Esophagus squamous epithelium (tissue), 5 donors: ENCODE results near the gene OR6N2. TPM values are rescaled to one million over a fixed set of nuclear protein-coding genes. Genes with fewer than 3 reads are reported as not detected.
A peak's percentile ranks its signal among the peaks of the same experiment; 100 is the strongest.

Source experiments
- DNase-seq: peaks from one replicate; lab custom pipeline; 2025; lab: John Stamatoyannopoulos, UW
- H3K27ac ChIP-seq, 4 donors: fragments of 200-600 bp; sonication (generic); one replicate each; pipeline ENCODE4 v1.5.1; 2016 to 2019; ENCODE audit warnings: mild to moderate bottlenecking in 1 of 4
- H3K27me3 ChIP-seq, 4 donors: fragments of 200-600 bp; sonication (generic); 1 replicate in 3 of 4; 2 replicates in 1 of 4; pipeline versions ENCODE4 v1.5.1 to v1.6.0; 2017 to 2021; ENCODE audit warnings: antibody characterized with exemption in 1 of 4
- H3K36me3 ChIP-seq, 3 donors: fragments of 200-600 bp; sonication (generic); one replicate each; pipeline ENCODE4 v1.5.1; 2016 to 2019
- H3K4me1 ChIP-seq, 3 donors: fragments of 200-600 bp; sonication (generic); one replicate each; pipeline ENCODE4 v1.5.1; 2017 to 2019
- H3K4me3 ChIP-seq, 4 donors: fragments of 200-600 bp; sonication (generic); 1 replicate in 3 of 4; 2 replicates in 1 of 4; pipeline ENCODE4 v1.5.1; 2016 to 2019; ENCODE audit warnings: mild to moderate bottlenecking in 2 of 4, moderate library complexity in 1 of 4
- H3K9me3 ChIP-seq, 3 donors: fragments of 200-600 bp; sonication (generic); one replicate each; pipeline ENCODE4 v1.5.1; 2016 to 2019
- POLR2A ChIP-seq, 4 donors: fragments of 450-650 bp; IDR thresholded peaks; one replicate each; pipeline ENCODE4 v1.6.1; 2017; ENCODE audit warnings: antibody characterized with exemption in 4 of 4, mild to moderate bottlenecking in 4 of 4, moderate library complexity in 3 of 4
- WGBS, 2 donors: methylation state at CpG; one replicate each; pipeline ENCODE4 v1.1.5; 2018; 5-methylcytosine and 5-hydroxymethylcytosine counted together
- intact Hi-C: fragments of 100-400 bp; cut with DNase I; formaldehyde crosslinking; loops from one replicate; pipeline ENCODE4 v1.15.0; 2022
- total RNA-seq, 4 donors: library from RNA; depleted of rRNA; stranded (reverse); fragments of >200 nt; gene quantifications; one replicate each; pipeline ENCODE4 v1.1.0, GENCODE V29; 2016
- TF ChIP-seq, protein P1 (sequence below), 6 experiments: fragments of 450-650 bp in 4 of 6; fragments of 200-600 bp in 2 of 6; sonication (generic) in 2 of 6; IDR thresholded peaks; one replicate each; pipeline ENCODE4 v1.5.1; 2016 to 2019; ENCODE audit warnings: antibody characterized with exemption in 6 of 6, mild to moderate bottlenecking in 4 of 6, moderate library complexity in 4 of 6
- donor health status: DM: yes; HTN: yes; CAD: no.

OR6N2 gene
- total RNA-seq, 4 donors from 2014 or later = not detected

DNA sequence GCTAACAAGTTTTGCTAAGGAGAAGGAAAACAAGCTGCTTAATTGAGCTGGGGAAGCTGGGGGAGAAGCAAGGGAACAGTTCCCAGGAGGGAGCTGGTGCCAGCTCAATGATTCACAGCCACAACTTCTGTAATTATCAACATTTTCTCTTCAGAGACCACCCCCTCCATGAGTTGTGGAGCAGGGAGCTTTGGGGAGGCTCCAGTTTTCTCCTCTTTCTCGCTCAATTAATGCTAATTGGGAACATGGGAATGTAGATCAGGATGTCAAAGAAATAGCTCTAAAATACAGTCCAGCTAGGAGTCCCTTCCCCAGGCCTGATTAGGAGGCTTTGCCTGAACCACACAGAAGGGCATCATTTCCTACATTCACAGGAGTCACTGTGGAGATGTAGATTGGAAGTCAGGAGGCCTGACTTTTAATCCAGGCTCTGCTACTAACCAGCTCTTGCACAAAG lies 38.0 kb upstream of the OR6N2 start:
- DNase-seq = no peak
- Histone ChIP-seq H3K27me3 (no peaks in the 10 kb centered on the region), H3K36me3 (no peaks in the 10 kb centered on the region), H3K4me3 (no peak overlapping the region), H3K27ac (peak overlapping the region in 1 of 4 donors; percentile 43), H3K9me3 (no peaks in the 10 kb centered on the region), H3K4me1 (no peaks in the 10 kb centered on the region)
- intact Hi-C loops = no loop called here
- 38 to 83% methylated on average over 1 of the region's 1 CpG for WGBS, 2 donors
- TF ChIP-seq, protein P1, sequence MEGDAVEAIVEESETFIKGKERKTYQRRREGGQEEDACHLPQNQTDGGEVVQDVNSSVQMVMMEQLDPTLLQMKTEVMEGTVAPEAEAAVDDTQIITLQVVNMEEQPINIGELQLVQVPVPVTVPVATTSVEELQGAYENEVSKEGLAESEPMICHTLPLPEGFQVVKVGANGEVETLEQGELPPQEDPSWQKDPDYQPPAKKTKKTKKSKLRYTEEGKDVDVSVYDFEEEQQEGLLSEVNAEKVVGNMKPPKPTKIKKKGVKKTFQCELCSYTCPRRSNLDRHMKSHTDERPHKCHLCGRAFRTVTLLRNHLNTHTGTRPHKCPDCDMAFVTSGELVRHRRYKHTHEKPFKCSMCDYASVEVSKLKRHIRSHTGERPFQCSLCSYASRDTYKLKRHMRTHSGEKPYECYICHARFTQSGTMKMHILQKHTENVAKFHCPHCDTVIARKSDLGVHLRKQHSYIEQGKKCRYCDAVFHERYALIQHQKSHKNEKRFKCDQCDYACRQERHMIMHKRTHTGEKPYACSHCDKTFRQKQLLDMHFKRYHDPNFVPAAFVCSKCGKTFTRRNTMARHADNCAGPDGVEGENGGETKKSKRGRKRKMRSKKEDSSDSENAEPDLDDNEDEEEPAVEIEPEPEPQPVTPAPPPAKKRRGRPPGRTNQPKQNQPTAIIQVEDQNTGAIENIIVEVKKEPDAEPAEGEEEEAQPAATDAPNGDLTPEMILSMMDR (IDR thresholded peaks at IDR 0.05) = no peak
- no peak for TF ChIP-seq POLR2A (IDR thresholded peaks at IDR 0.05)

DNA sequence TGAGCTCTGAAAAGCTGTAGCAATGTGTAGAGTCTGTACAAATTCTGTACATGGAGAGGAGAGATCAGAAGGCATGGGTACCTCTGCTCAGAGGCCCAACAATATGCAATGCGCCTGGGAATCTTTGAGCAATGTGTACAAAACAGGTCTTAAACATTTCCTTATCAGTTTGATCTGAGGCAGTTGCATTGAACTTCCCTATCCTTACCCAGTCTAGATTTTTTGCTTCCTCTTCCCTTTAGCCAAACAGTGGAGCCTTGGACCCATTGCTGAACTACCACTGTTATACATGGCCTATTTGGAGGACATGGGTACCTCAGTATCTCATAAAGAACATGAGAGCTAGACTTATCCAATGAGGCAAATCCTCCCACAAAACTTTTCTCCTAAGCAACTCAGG lies 37.6 kb upstream of the OR6N2 start:
- Histone ChIP-seq H3K27ac (peak overlapping the region in 1 of 4 donors; percentile 43), H3K9me3 (no peaks in the 10 kb centered on the region), H3K36me3 (no peaks in the 10 kb centered on the region), H3K4me3 (no peak overlapping the region), H3K27me3 (no peaks in the 10 kb centered on the region), H3K4me1 (no peaks in the 10 kb centered on the region)
- intact Hi-C loops = no loop called here
- TF ChIP-seq POLR2A (IDR thresholded peaks at IDR 0.05) = no peak
- TF ChIP-seq, protein P1 (IDR thresholded peaks at IDR 0.05) = no peak
- WGBS, 2 donors = 69 to 91% methylated on average over 1 of the region's 1 CpG
- no peak for DNase-seq

DNA sequence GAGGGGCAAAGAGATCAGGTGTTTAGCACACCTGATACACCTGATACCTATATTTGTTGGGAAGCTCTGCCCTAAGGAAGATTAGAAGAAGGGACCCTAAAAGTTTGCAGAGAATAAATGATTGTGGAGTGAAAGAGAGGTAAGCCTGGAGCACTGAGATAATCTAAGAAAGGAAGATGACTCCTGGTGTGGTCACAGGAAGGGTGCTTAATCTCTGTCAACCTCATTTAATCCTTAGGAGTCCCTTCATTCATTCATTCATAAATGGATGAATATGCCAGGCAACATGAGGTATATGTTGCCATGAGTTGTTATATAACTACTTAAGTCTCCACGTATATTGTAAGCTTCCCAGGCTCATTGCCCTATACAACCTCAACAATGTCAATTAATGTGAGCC lies 34.0 kb upstream of the OR6N2 start:
- TF ChIP-seq POLR2A (IDR thresholded peaks at IDR 0.05) = no peak
- TF ChIP-seq, protein P1 (IDR thresholded peaks at IDR 0.05) = no peak
- no peaks in the 10 kb centered on the region for H3K9me3 ChIP-seq
- no peaks in the 10 kb centered on the region for H3K27me3 ChIP-seq
- 55 to 77% methylated on average over 1 of the region's 1 CpG for WGBS, 2 donors
- H3K36me3 ChIP-seq = no peaks in the 10 kb centered on the region
- H3K4me1 ChIP-seq = no peaks in the 10 kb centered on the region
- no peak overlapping the region for H3K4me3 ChIP-seq
- no peak overlapping the region for H3K27ac ChIP-seq
- intact Hi-C loops = no loop called here
- DNase-seq = no peak

DNA sequence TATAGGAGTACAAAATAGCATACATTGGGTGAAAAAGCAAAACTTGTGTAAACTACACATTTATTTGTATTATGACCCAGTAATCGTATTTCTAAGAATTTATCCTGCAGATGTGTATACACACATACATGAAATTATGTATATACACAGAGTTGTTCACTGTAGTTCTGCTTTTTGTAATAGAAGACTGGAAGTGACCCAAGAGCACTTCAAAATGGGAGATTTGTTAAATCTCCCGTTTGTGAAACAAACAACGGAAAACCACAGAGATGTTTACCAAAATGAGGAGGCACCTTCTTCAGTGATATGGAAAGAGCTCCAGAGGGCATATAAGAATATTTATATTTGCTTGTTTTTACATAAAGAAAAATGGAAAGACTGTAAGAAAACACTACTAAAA lies 32.2 kb upstream of the OR6N2 start:
- H3K9me3 ChIP-seq = no peaks in the 10 kb centered on the region
- intact Hi-C loops = no loop called here
- no peak for DNase-seq
- no peaks in the 10 kb centered on the region for H3K4me1 ChIP-seq
- no peak for TF ChIP-seq POLR2A (IDR thresholded peaks at IDR 0.05)
- TF ChIP-seq, protein P1 (IDR thresholded peaks at IDR 0.05) = no peak
- no peak overlapping the region for H3K4me3 ChIP-seq
- H3K36me3 ChIP-seq = no peaks in the 10 kb centered on the region
- WGBS, 2 donors = 50 to 54% methylated on average over 3 of the region's 3 CpGs
- no peak overlapping the region for H3K27ac ChIP-seq
- H3K27me3 ChIP-seq = no peaks in the 10 kb centered on the region

DNA sequence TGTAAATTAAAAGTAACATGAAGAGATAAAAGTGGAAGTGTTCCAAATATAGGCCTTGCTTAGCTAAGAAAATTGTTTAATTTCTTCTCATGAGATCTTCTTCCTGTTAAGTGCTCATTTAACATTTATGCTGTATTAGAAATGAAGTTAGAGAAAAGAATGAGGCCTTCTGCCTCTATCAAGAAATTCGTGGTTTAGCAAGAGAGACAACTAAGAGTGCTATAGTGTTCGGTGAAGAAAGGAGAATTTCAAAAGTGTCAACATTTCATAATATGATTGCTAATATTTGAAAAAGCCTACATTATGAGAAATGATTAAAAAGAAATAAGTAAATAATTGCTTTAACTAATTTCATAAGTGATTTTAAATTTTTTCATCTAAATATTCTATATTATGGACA lies 31.3 kb upstream of the OR6N2 start:
- 60% methylated on average over 2 of the region's 2 CpGs for WGBS, 2 donors
- H3K4me3 ChIP-seq = no peak overlapping the region
- no peaks in the 10 kb centered on the region for H3K36me3 ChIP-seq
- no peak overlapping the region for H3K27ac ChIP-seq
- intact Hi-C loops = no loop called here
- no peak for DNase-seq
- no peaks in the 10 kb centered on the region for H3K9me3 ChIP-seq
- TF ChIP-seq POLR2A (IDR thresholded peaks at IDR 0.05) = no peak
- TF ChIP-seq, protein P1 (IDR thresholded peaks at IDR 0.05) = no peak
- no peaks in the 10 kb centered on the region for H3K4me1 ChIP-seq
- no peaks in the 10 kb centered on the region for H3K27me3 ChIP-seq
